ENCODE data around the gene GLRA3. TPM values are rescaled to one million over a fixed set of nuclear protein-coding genes. Genes with fewer than 3 reads are reported as not detected.

GLRA3 gene
- total and polyA plus RNA-seq, 10 of the 15 experiments (the other 5 are each of a cell fraction or from before 2014, with no cell fraction given), result not detected

DNA sequence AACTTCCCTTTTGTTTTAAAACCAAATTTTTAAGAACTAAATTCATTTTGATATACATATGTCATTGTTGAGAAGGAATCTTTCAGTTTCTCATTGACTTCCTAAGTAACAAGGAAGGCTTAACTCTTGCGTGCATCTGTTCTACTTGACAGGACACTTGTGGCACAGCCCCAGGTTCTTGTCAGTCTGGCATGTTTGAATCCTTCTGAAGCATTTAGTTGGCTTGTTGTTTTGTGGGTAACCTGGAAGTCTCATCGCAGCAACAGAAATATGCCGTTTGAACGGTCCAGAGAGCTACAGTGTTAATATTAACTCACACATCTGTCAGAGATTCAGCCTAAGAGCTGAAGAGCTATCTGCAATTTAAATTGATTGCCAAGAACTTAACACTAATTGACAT is 76.0 kb downstream of the GLRA3 start:
- no peaks in the 10 kb centered on the region for H3K4me1 ChIP-seq (ENCODE audit: control insufficient read depth, insufficient read depth, low read length)
- FAIRE-seq (no peak), ATAC-seq (no peak), DNase-seq (ENCODE audit: low read depth, low spot score) (no peak)
- in situ Hi-C loops (cut with MboI) (no loop called here), intact Hi-C loops (cut with micrococcal nuclease; ENCODE audit: unreplicated experiment) (no loop called here)
- ChIA-PET CTCF (no interaction called here), SMC1A (ENCODE audit: uncharacterized antibody, unreplicated experiment) (interaction anchor here (1.3 to 1.5 kb wide), 3 partner anchors 11 to 14 kb away, joined by 3 to 8 read pairs (median 3); no protein-coding TSS in a partner anchor), RAD21 (ENCODE audit: unreplicated experiment) (no interaction called here), POLR2A (no interaction called here)
- no peaks in the 10 kb centered on the region for H3K36me3 ChIP-seq (ENCODE audit: control insufficient read depth in 2 of 2, insufficient read depth in 2 of 2, low read length in 1 of 2)
- H3K27me3 ChIP-seq (replicated peaks in 1 of 2; ENCODE audit: control insufficient read depth in 2 of 2, insufficient read depth in 2 of 2, low read length in 1 of 2), result no peaks in the 10 kb centered on the region
- no peak overlapping the region for H3K4me3 ChIP-seq
- H3K9ac ChIP-seq (ENCODE audit: control insufficient read depth, insufficient read depth, low read length), result no peak overlapping the region
- H3K9me3 ChIP-seq (replicated peaks; ENCODE audit: control insufficient read depth, insufficient read depth, low read length), result no peaks in the 10 kb centered on the region
- 55% methylated on average over 4 of the region's 4 CpGs for WGBS (ENCODE audit: insufficient coverage, insufficient replicate concordance, low lambda C conversion rate, missing lambda C conversion rate)
- TF ChIP-seq ASH2L (IDR thresholded peaks at IDR 0.05; ENCODE audit: borderline replicate concordance, low read depth), result no peak
- no peak for TF ChIP-seq ZNF24 (IDR thresholded peaks at IDR 0.05)
- no peak for TF ChIP-seq LARP7 (IDR thresholded peaks at IDR 0.05)
- no peak for TF ChIP-seq CREM (IDR thresholded peaks at IDR 0.05; ENCODE audit: low read depth)
- no peaks in the 10 kb centered on the region for H4K20me1 ChIP-seq (ENCODE audit: control insufficient read depth, insufficient read depth)
- no peak overlapping the region for H3K27ac ChIP-seq (ENCODE audit: control insufficient read depth, insufficient read depth)
- H3K79me2 ChIP-seq (ENCODE audit: control insufficient read depth, insufficient read depth, low read length), result no peaks in the 10 kb centered on the region
- H2AFZ ChIP-seq (ENCODE audit: control insufficient read depth, low read depth, low read length), result no peak overlapping the region
- no TSS peak for BruUV-seq (replicated peaks)
- H3K4me2 ChIP-seq (ENCODE audit: control insufficient read depth, insufficient read depth), result no peak overlapping the region

DNA sequence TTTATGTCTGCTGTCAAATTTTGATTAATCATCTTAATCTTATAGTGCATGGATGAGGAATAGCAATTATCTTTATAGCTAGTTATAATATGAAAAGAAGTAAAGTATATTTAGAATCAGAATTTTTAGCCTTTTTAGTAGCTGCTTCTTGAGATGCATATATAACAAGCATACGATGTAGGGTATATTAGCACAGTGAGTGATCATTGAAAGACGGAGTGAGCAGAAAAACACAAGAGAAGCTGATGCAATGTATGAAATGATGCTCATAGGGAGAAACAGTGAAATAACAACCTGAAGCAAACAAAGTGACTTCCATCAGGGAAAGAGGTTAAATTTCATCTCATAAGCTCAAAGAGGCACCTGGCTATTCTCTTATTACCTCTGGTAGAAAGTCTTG is 77.0 kb downstream of the GLRA3 start:
- H3K4me1 ChIP-seq (ENCODE audit: control insufficient read depth, insufficient read depth, low read length), result no peaks in the 10 kb centered on the region
- H3K27me3 ChIP-seq (replicated peaks in 1 of 2; ENCODE audit: control insufficient read depth in 2 of 2, insufficient read depth in 2 of 2, low read length in 1 of 2), result no peaks in the 10 kb centered on the region
- H3K9ac ChIP-seq (ENCODE audit: control insufficient read depth, insufficient read depth, low read length), result no peak overlapping the region
- no peaks in the 10 kb centered on the region for H3K9me3 ChIP-seq (replicated peaks; ENCODE audit: control insufficient read depth, insufficient read depth, low read length)
- no peak overlapping the region for H3K4me2 ChIP-seq (ENCODE audit: control insufficient read depth, insufficient read depth)
- CTCF ChIA-PET, result interaction anchor here (1.2 to 1.4 kb wide), 2 partner anchors 12 to 14 kb away, joined by 3 to 5 read pairs; no protein-coding TSS in a partner anchor
- no peak for FAIRE-seq
- no peak overlapping the region for H3K4me3 ChIP-seq
- SMC1A ChIA-PET (ENCODE audit: uncharacterized antibody, unreplicated experiment), result interaction anchor here (1.5 kb wide), 2 partner anchors 10 to 12 kb away, joined by 3 to 8 read pairs; no protein-coding TSS in a partner anchor
- H2AFZ ChIP-seq (ENCODE audit: control insufficient read depth, low read depth, low read length), result no peak overlapping the region
- BruUV-seq (replicated peaks), result no TSS peak
- no peaks in the 10 kb centered on the region for H4K20me1 ChIP-seq (ENCODE audit: control insufficient read depth, insufficient read depth)
- no peaks in the 10 kb centered on the region for H3K36me3 ChIP-seq (ENCODE audit: control insufficient read depth in 2 of 2, insufficient read depth in 2 of 2, low read length in 1 of 2)
- in situ Hi-C loops (cut with MboI) (no loop called here), intact Hi-C loops (cut with micrococcal nuclease; ENCODE audit: unreplicated experiment) (no loop called here)
- no peak for ATAC-seq
- no peaks in the 10 kb centered on the region for H3K79me2 ChIP-seq (ENCODE audit: control insufficient read depth, insufficient read depth, low read length)
- 19% methylated on average over 2 of the region's 2 CpGs for WGBS (ENCODE audit: insufficient coverage, insufficient replicate concordance, low lambda C conversion rate, missing lambda C conversion rate)
- POLR2A ChIA-PET, result no interaction called here
- DNase-seq (ENCODE audit: low read depth, low spot score), result no peak
- H3K27ac ChIP-seq (ENCODE audit: control insufficient read depth, insufficient read depth), result no peak overlapping the region
- RAD21 ChIA-PET (ENCODE audit: unreplicated experiment), result no interaction called here
- TF ChIP-seq SMC3 (IDR thresholded peaks at IDR 0.05; ENCODE audit: borderline replicate concordance, low read length), result no peak
- no peak for TF ChIP-seq NFYB (IDR thresholded peaks at IDR 0.05; ENCODE audit: insufficient read depth, low read depth, low read length)
- TF ChIP-seq, protein P1, sequence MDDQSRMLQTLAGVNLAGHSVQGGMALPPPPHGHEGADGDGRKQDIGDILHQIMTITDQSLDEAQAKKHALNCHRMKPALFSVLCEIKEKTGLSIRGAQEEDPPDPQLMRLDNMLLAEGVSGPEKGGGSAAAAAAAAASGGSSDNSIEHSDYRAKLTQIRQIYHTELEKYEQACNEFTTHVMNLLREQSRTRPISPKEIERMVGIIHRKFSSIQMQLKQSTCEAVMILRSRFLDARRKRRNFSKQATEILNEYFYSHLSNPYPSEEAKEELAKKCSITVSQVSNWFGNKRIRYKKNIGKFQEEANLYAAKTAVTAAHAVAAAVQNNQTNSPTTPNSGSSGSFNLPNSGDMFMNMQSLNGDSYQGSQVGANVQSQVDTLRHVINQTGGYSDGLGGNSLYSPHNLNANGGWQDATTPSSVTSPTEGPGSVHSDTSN (IDR thresholded peaks at IDR 0.05; ENCODE audit: insufficient replicate concordance, low read depth, low read length), result no peak
- TF ChIP-seq PAX5 (IDR thresholded peaks at IDR 0.05; ENCODE audit: borderline replicate concordance, low read depth, low read length), result no peak
- TF ChIP-seq SUPT20H (IDR thresholded peaks at IDR 0.05; ENCODE audit: borderline replicate concordance, control insufficient read depth, low read depth, low read length), result no peak
- TF ChIP-seq FOXM1 (IDR thresholded peaks at IDR 0.05; ENCODE audit: low read depth, low read length), result no peak
- TF ChIP-seq ASH2L (IDR thresholded peaks at IDR 0.05; ENCODE audit: borderline replicate concordance, low read depth), result no peak
- no peak for TF ChIP-seq NFXL1 (IDR thresholded peaks at IDR 0.05; ENCODE audit: borderline replicate concordance)
- TF ChIP-seq, protein P2, sequence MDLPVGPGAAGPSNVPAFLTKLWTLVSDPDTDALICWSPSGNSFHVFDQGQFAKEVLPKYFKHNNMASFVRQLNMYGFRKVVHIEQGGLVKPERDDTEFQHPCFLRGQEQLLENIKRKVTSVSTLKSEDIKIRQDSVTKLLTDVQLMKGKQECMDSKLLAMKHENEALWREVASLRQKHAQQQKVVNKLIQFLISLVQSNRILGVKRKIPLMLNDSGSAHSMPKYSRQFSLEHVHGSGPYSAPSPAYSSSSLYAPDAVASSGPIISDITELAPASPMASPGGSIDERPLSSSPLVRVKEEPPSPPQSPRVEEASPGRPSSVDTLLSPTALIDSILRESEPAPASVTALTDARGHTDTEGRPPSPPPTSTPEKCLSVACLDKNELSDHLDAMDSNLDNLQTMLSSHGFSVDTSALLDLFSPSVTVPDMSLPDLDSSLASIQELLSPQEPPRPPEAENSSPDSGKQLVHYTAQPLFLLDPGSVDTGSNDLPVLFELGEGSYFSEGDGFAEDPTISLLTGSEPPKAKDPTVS (IDR thresholded peaks at IDR 0.05; ENCODE audit: low read depth, low read length), result no peak
- TF ChIP-seq STAT1 (conservative IDR thresholded peaks at IDR 0.05), result no peak
- no peak for TF ChIP-seq FOXK2 (IDR thresholded peaks at IDR 0.05)
- TF ChIP-seq SRF (IDR thresholded peaks at IDR 0.05; ENCODE audit: low read depth in 2 of 2, low read length in 2 of 2), result no peak
- TF ChIP-seq RELA (IDR thresholded peaks at IDR 0.05; ENCODE audit: borderline replicate concordance, partially characterized antibody), result no peak
- no peak for TF ChIP-seq NR2C2 (IDR thresholded peaks at IDR 0.05; ENCODE audit: borderline replicate concordance, control insufficient read depth, insufficient read length, low read depth)
- TF ChIP-seq NBN (IDR thresholded peaks at IDR 0.05), result no peak
